Kidney (tissue), 14 donors: ENCODE measurements around the gene OR51E1. TPM values are rescaled to one million over a fixed set of nuclear protein-coding genes. Genes with fewer than 3 reads are reported as not detected.

Source experiments
- DNase-seq, 5 donors: peaks; one replicate each; pipeline ENCODE4 v3.0.0-alpha.2; 2013 to 2020
- FAIRE-seq: peaks from 2 replicates; lab custom pipeline; 2012; peaks lifted over from hg19 to GRCh38; lab: Jason Lieb, UNC
- H3K27ac ChIP-seq, 2 donors: one replicate each; pipeline ENCODE4 v1.7.0; 2013; ENCODE audit warnings: low read depth in 2 of 2, low read length in 2 of 2, inconsistent platforms in 1 of 2
- H3K27me3 ChIP-seq: one replicate; pipeline ENCODE4 v1.7.1; 2013; ENCODE audit warnings: low read length, inconsistent platforms; ENCODE audit not compliant: control insufficient read depth, insufficient read depth
- H3K36me3 ChIP-seq, 3 donors: one replicate each; pipeline versions ENCODE4 v1.7.0 to v1.7.1; 2013; ENCODE audit warnings: low read length in 3 of 3, control low read depth in 1 of 3, inconsistent platforms in 1 of 3; ENCODE audit not compliant: insufficient read depth in 3 of 3, control insufficient read depth in 2 of 3
- H3K4me1 ChIP-seq, 3 donors: one replicate each; pipeline versions ENCODE4 v1.7.0 to v1.7.1; 2013; ENCODE audit warnings: low read length in 3 of 3, inconsistent platforms in 1 of 3, low read depth in 1 of 3; ENCODE audit not compliant: control insufficient read depth in 2 of 3, insufficient read depth in 2 of 3
- H3K4me3 ChIP-seq, 3 donors: one replicate each; pipeline versions ENCODE4 v1.7.0 to v1.8.1; 2013; ENCODE audit warnings: low read length in 3 of 3, control low read depth in 1 of 3, inconsistent platforms in 1 of 3
- H3K9ac ChIP-seq, 3 donors: one replicate each; pipeline versions ENCODE4 v1.7.0 to v1.7.1; 2013; ENCODE audit warnings: low read length in 3 of 3, control low read depth in 1 of 3, inconsistent platforms in 1 of 3
- H3K9me3 ChIP-seq, 3 donors: one replicate each; pipeline versions ENCODE4 v1.7.0 to v1.7.1; 2013; ENCODE audit warnings: low read length in 3 of 3, control low read depth in 1 of 3, inconsistent platforms in 1 of 3; ENCODE audit not compliant: control insufficient read depth in 2 of 3, insufficient read depth in 1 of 3
- intact Hi-C: fragments of 100-400 bp; cut with DNase I; formaldehyde crosslinking; loops from one replicate; pipeline ENCODE4 v1.11.1; 2022
- polyA plus RNA-seq: library from polyadenylated mRNA; stranded (reverse); fragments of 350-450 nt; fragmentation: Illumina TruSeq; extraction: RNeasy Lipid Tissue Mini Kit (QIAGEN cat#74804); gene quantifications from one replicate; pipeline ENCODE4 v1.2.3, GENCODE V29; 2014; ENCODE audit warnings: low read depth, low replicate concordance; ENCODE audit not compliant: insufficient read depth
- total RNA-seq: library from RNA; stranded (reverse); fragmentation: NEBNext Ultra II Directional; extraction: Animal tissue kit (Norgen Biotek cat#: 25700); gene quantifications from one replicate; pipeline ENCODE4 v1.2.1, GENCODE V29; 2021
- TF ChIP-seq, protein P1 (sequence below): IDR thresholded peaks from 3 replicates; pipeline ENCODE4 v1.5.1; 2012; ENCODE audit warnings: mild to moderate bottlenecking, moderate library complexity, borderline replicate concordance; ENCODE audit not compliant: insufficient read depth; ENCODE audit errors: extremely low read depth
- donor health status: control.
- donor health status: control.
- donor health status: control.
- donor health status: control.
- donor health status: control.
- donor health status: DM: yes; HTN: yes; CAD: no.
- donor health status: Normal renal cell carcinoma (clear cell type).

OR51E1 gene
- total and polyA plus RNA-seq, 2 donors from 2014 or later = 1.4 to 1.7 TPM

GRCh38 chr11:4671741-4672140, 28.0 kb downstream of the OR51E1 start:
- no peaks in the 10 kb centered on the region for H3K27me3 ChIP-seq
- FAIRE-seq = no peak
- TF ChIP-seq, protein P1, sequence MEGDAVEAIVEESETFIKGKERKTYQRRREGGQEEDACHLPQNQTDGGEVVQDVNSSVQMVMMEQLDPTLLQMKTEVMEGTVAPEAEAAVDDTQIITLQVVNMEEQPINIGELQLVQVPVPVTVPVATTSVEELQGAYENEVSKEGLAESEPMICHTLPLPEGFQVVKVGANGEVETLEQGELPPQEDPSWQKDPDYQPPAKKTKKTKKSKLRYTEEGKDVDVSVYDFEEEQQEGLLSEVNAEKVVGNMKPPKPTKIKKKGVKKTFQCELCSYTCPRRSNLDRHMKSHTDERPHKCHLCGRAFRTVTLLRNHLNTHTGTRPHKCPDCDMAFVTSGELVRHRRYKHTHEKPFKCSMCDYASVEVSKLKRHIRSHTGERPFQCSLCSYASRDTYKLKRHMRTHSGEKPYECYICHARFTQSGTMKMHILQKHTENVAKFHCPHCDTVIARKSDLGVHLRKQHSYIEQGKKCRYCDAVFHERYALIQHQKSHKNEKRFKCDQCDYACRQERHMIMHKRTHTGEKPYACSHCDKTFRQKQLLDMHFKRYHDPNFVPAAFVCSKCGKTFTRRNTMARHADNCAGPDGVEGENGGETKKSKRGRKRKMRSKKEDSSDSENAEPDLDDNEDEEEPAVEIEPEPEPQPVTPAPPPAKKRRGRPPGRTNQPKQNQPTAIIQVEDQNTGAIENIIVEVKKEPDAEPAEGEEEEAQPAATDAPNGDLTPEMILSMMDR = no peak
- H3K9ac ChIP-seq = no peak overlapping the region
- H3K4me1 ChIP-seq = no peaks in the 10 kb centered on the region
- intact Hi-C loops = no loop called here
- no peak overlapping the region for H3K27ac ChIP-seq
- DNase-seq = no peak
- no peaks in the 10 kb centered on the region for H3K36me3 ChIP-seq
- no peaks in the 10 kb centered on the region for H3K9me3 ChIP-seq
- H3K4me3 ChIP-seq = no peak overlapping the region

- H3K27me3 ChIP-seq = no peaks in the 10 kb centered on the region
- H3K36me3 ChIP-seq = no peaks in the 10 kb centered on the region
- DNase-seq (no peak), FAIRE-seq (no peak)
- no peaks in the 10 kb centered on the region for H3K4me1 ChIP-seq
- intact Hi-C loops = no loop called here
- H3K9ac ChIP-seq = no peak overlapping the region
- no peaks in the 10 kb centered on the region for H3K9me3 ChIP-seq
- no peak overlapping the region for H3K4me3 ChIP-seq
- no peak overlapping the region for H3K27ac ChIP-seq
- TF ChIP-seq, protein P1 = no peak
Observed at GRCh38 chr11:4672470-4672869, 28.7 kb downstream of the OR51E1 start.

GRCh38 chr11:4673781-4674180, 30.0 kb downstream of the OR51E1 start:
- intact Hi-C loops = no loop called here
- no peak for DNase-seq
- Histone ChIP-seq H3K4me3 (no peak overlapping the region), H3K27me3 (no peaks in the 10 kb centered on the region), H3K9ac (no peak overlapping the region), H3K4me1 (no peaks in the 10 kb centered on the region), H3K36me3 (no peaks in the 10 kb centered on the region), H3K9me3 (no peaks in the 10 kb centered on the region), H3K27ac (no peak overlapping the region)
- no peak for FAIRE-seq
- TF ChIP-seq, protein P1 = no peak

GRCh38 chr11:4677948-4678347, 34.2 kb downstream of the OR51E1 start:
- FAIRE-seq (no peak), DNase-seq (peak in 3 of 5 donors; percentile 36 to 89 (median 83))
- Histone ChIP-seq H3K27ac (no peak overlapping the region), H3K36me3 (no peaks in the 10 kb centered on the region), H3K9ac (no peak overlapping the region), H3K4me1 (peaks cover 0 to 4% (median 0%) of the 10 kb centered on the region in 3 donors), H3K27me3 (no peaks in the 10 kb centered on the region), H3K4me3 (no peak overlapping the region), H3K9me3 (no peaks in the 10 kb centered on the region)
- TF ChIP-seq, protein P1 = no peak
- intact Hi-C loops = no loop called here
